HL-60/S4 treated with phorbol 12-myristate 13-acetate at 8.2 ng/mL for 4 days and 3 days (cell line): ENCODE data around the gene COMMD2.

ENCODE experiments used
- in situ Hi-C: fragments of 300-500 bp; cut with MboI; formaldehyde crosslinking; loops from 2 replicates; pipeline ENCODE4 v1.15.0; 2022; ENCODE audit warnings: low sequenced_read_pairs

COMMD2 gene

GRCh38 chr3:149706905-149707304 is 45.4 kb downstream of the COMMD2 start:
- in situ Hi-C loops: loop anchor here (25.0 kb wide), 1 partner anchor 195 kb away; no protein-coding TSS in a partner anchor

- in situ Hi-C loops: loop anchor here (25.0 kb wide), 1 partner anchor 193 kb away; no protein-coding TSS in a partner anchor
Measured at GRCh38 chr3:149705416-149705815, 46.9 kb downstream of the COMMD2 start.

- in situ Hi-C loops: loop anchor here (25.0 kb wide), 1 partner anchor 191 kb away; no protein-coding TSS in a partner anchor
Measured at GRCh38 chr3:149703466-149703865, 48.8 kb downstream of the COMMD2 start.

- in situ Hi-C loops: loop anchor here (25.0 kb wide), 1 partner anchor 191 kb away; no protein-coding TSS in a partner anchor
Measured at GRCh38 chr3:149702691-149703441, 49.4 kb downstream of the COMMD2 start.

GRCh38 chr3:149701977-149702350 is 50.3 kb downstream of the COMMD2 start:
- in situ Hi-C loops: loop anchor here (25.0 kb wide), 1 partner anchor 190 kb away; no protein-coding TSS in a partner anchor

GRCh38 chr3:149701206-149701976 is 50.9 kb downstream of the COMMD2 start:
- in situ Hi-C loops: loop anchor here (25.0 kb wide), 1 partner anchor 189 kb away; no protein-coding TSS in a partner anchor
